Lower leg skin (tissue), 4 donors: ENCODE results near the gene ZNF584. TPM values are rescaled to one million over a fixed set of nuclear protein-coding genes. Genes with fewer than 3 reads are reported as not detected.

Experiments used
- DNase-seq, 2 donors: peaks; one replicate each; pipeline ENCODE4 v3.0.0-alpha.2; 2019; ENCODE audit warnings: low spot score in 2 of 2
- H3K4me3 ChIP-seq: fragments of 200-600 bp; sonication (generic); 2 replicates; pipeline ENCODE4 v1.5.1; 2017; ENCODE audit warnings: mild to moderate bottlenecking, low read depth; ENCODE audit not compliant: poor library complexity, severe bottlenecking
- POLR2A ChIP-seq, 2 donors: fragments of 450-650 bp; IDR thresholded peaks; one replicate each; pipeline ENCODE4 v1.6.1; 2016 to 2017; ENCODE audit warnings: antibody characterized with exemption in 2 of 2, mild to moderate bottlenecking in 1 of 2, moderate library complexity in 1 of 2
- WGBS, 2 donors: methylation state at CpG; one replicate each; pipeline ENCODE4 v1.1.5; 2018; 5-methylcytosine and 5-hydroxymethylcytosine counted together
- intact Hi-C: fragments of 100-400 bp; cut with DNase I; formaldehyde crosslinking; loops from one replicate; pipeline ENCODE4 v1.15.0; 2023; ENCODE audit warnings: low total_unique reads
- total RNA-seq, 4 donors: library from RNA; depleted of rRNA; stranded (reverse); fragments of >200 nt; gene quantifications; one replicate each; pipeline ENCODE4 v1.1.0, GENCODE V29; 2016
- TF ChIP-seq, protein P1 (sequence below), 3 donors: fragments of 450-650 bp; IDR thresholded peaks; one replicate each; pipeline ENCODE4 v1.5.1; 2016; ENCODE audit warnings: antibody characterized with exemption in 3 of 3, mild to moderate bottlenecking in 3 of 3, moderate library complexity in 2 of 3

The ZNF584 gene
- total RNA-seq, 4 donors from 2014 or later: 16.9 to 28.6 (median 23.4) TPM

- peak within 1 kb of the TSS; percentile 79 for H3K4me3 ChIP-seq
- intact Hi-C loops: no loop called here
- peak; percentile 94 to 99 for DNase-seq
- TF ChIP-seq, protein P1, sequence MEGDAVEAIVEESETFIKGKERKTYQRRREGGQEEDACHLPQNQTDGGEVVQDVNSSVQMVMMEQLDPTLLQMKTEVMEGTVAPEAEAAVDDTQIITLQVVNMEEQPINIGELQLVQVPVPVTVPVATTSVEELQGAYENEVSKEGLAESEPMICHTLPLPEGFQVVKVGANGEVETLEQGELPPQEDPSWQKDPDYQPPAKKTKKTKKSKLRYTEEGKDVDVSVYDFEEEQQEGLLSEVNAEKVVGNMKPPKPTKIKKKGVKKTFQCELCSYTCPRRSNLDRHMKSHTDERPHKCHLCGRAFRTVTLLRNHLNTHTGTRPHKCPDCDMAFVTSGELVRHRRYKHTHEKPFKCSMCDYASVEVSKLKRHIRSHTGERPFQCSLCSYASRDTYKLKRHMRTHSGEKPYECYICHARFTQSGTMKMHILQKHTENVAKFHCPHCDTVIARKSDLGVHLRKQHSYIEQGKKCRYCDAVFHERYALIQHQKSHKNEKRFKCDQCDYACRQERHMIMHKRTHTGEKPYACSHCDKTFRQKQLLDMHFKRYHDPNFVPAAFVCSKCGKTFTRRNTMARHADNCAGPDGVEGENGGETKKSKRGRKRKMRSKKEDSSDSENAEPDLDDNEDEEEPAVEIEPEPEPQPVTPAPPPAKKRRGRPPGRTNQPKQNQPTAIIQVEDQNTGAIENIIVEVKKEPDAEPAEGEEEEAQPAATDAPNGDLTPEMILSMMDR (IDR thresholded peaks at IDR 0.05): no peak
- TF ChIP-seq POLR2A (IDR thresholded peaks at IDR 0.05): no peak
- 0% methylated on average over 8 to 42 of the region's 79 CpGs for WGBS, 2 donors
Measured at GRCh38 chr19:58451358-58452101, 43.1 kb downstream of the ZNF584 start, which contains the start of gene ZNF324B. Gene ZNF324B (plus strand): TSS chr19:58451622. CDS start chr19:58453702, 2,080 bp downstream.

- 94 to 95% methylated on average over 2 to 6 of the region's 6 CpGs for WGBS, 2 donors
- no peak for DNase-seq
- no peak overlapping the region for H3K4me3 ChIP-seq
- TF ChIP-seq, protein P1 (IDR thresholded peaks at IDR 0.05): no peak
- intact Hi-C loops: no loop called here
Measured at GRCh38 chr19:58453743-58454142, 45.3 kb downstream of the ZNF584 start.

DNA sequence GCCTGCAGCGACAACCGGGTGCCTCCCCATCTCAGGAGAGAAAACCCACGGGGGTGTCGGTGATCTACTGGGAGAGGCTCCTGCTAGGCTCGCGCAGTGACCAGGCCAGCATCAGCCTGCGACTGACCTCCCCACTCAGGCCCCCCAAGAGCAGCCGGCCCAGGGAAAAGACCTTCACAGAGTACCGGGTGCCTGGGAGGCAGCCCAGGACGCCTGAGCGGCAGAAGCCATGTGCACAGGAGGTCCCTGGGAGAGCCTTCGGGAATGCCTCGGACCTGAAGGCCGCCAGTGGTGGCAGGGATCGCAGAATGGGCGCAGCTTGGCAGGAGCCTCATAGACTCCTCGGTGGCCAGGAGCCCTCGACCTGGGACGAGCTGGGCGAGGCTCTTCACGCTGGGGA is 46.9 kb downstream of the ZNF584 start:
- intact Hi-C loops: no loop called here
- DNase-seq: no peak
- no peak overlapping the region for H3K4me3 ChIP-seq
- 93 to 99% methylated on average over 16 to 21 of the region's 21 CpGs for WGBS, 2 donors
- TF ChIP-seq, protein P1 (IDR thresholded peaks at IDR 0.05): no peak
- no peak for TF ChIP-seq POLR2A (IDR thresholded peaks at IDR 0.05)

DNA sequence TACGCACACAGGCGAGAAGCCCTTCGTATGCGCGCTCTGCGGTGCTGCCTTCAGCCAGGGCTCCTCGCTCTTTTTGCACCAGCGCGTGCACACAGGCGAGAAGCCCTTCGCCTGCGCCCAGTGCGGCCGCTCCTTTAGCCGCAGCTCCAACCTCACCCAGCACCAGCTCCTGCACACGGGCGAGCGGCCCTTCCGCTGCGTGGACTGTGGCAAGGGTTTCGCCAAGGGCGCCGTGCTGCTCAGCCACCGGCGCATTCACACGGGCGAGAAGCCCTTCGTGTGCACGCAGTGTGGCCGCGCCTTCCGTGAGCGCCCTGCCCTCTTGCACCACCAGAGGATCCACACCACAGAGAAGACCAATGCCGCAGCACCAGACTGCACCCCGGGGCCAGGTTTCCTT is 47.7 kb downstream of the ZNF584 start:
- TF ChIP-seq, protein P1 (IDR thresholded peaks at IDR 0.05): no peak
- no peak for TF ChIP-seq POLR2A (IDR thresholded peaks at IDR 0.05)
- no peak for DNase-seq
- no peak overlapping the region for H3K4me3 ChIP-seq
- intact Hi-C loops: no loop called here
- WGBS, 2 donors: 96 to 98% methylated on average over 27 to 35 of the region's 35 CpGs

- intact Hi-C loops: no loop called here
- WGBS, 2 donors: 77 to 80% methylated on average over 2 of the region's 2 CpGs
- TF ChIP-seq POLR2A (IDR thresholded peaks at IDR 0.05): no peak
- TF ChIP-seq, protein P1 (IDR thresholded peaks at IDR 0.05): no peak
- DNase-seq: no peak
- H3K4me3 ChIP-seq: no peak overlapping the region
Measured at GRCh38 chr19:58460039-58460438, 51.6 kb downstream of the ZNF584 start.
